Osteocyte (in vitro differentiated cells): ENCODE data around the gene LRIT2. TPM values are rescaled to one million over a fixed set of nuclear protein-coding genes. Genes with fewer than 3 reads are reported as not detected.

Source experiments
- DNase-seq: peaks from one replicate; pipeline ENCODE4 v3.0.0; 2021; ENCODE audit warnings: mixed read lengths; ENCODE audit not compliant: unreplicated experiment; ENCODE audit errors: extremely low spot score
- H3K27ac Mint-ChIP-seq: one replicate; pipeline ENCODE4 v1.8.0; 2021; ENCODE audit warnings: mild to moderate bottlenecking, mixed read lengths; ENCODE audit not compliant: unreplicated experiment
- H3K27me3 Mint-ChIP-seq: one replicate; pipeline ENCODE4 v1.8.0; 2021; ENCODE audit warnings: mixed read lengths; ENCODE audit not compliant: unreplicated experiment
- H3K36me3 Mint-ChIP-seq: one replicate; pipeline ENCODE4 v1.8.0; 2021; ENCODE audit warnings: mixed read lengths; ENCODE audit not compliant: unreplicated experiment
- H3K4me1 Mint-ChIP-seq: one replicate; pipeline ENCODE4 v1.8.0; 2021; ENCODE audit warnings: mixed read lengths; ENCODE audit not compliant: unreplicated experiment
- H3K4me3 Mint-ChIP-seq: one replicate; pipeline ENCODE4 v1.8.0; 2021; ENCODE audit warnings: mild to moderate bottlenecking, moderate library complexity, mixed read lengths; ENCODE audit not compliant: unreplicated experiment
- H3K9me3 Mint-ChIP-seq: one replicate; pipeline ENCODE4 v1.8.0; 2021; ENCODE audit warnings: mixed read lengths; ENCODE audit not compliant: unreplicated experiment
- CTCF ChIP-seq: fragments of 200-600 bp; sonication (generic); IDR thresholded peaks from 2 replicates; pipeline ENCODE4 v1.5.0; 2021; ENCODE audit warnings: antibody characterized with exemption, mild to moderate bottlenecking, moderate library complexity
- total RNA-seq: library from RNA; stranded (reverse); gene quantifications from 2 replicates; pipeline ENCODE4 v1.2.1, GENCODE V29; 2021

The LRIT2 gene
- total RNA-seq, 1 donor from 2014 or later = not detected

GRCh38 chr10:84234479-84234878 is 9.1 kb upstream of the LRIT2 start:
- no peak overlapping the region for H3K27ac Mint-ChIP-seq

DNA sequence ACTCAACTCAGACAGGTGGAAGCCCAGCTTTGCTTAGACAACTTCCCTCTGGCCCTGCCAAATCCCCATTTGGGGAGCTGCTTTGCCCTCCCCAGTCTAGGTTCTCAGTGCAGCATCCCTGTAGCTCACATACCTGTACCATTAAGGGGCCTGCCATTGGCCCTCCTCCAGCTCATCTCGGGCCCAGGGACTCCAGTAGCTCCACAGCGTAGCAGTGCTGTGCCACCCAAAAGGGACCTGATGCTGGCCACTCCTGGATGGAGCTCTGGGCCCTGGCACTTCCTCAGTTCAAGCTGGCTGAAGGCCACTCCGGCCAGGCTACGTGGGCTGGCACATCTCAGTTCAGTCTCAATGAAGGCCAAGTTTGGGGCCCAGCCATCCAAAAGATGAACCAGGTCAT is 8.6 kb upstream of the LRIT2 start:
- no peak for TF ChIP-seq CTCF
- no peaks in the 10 kb centered on the region for H3K9me3 Mint-ChIP-seq
- H3K27me3 Mint-ChIP-seq = peaks cover 13% of the 10 kb centered on the region
- H3K36me3 Mint-ChIP-seq = no peaks in the 10 kb centered on the region
- H3K4me1 Mint-ChIP-seq = no peaks in the 10 kb centered on the region
- no peak overlapping the region for H3K4me3 Mint-ChIP-seq
- no peak overlapping the region for H3K27ac Mint-ChIP-seq
- no peak for DNase-seq

More at GRCh38 chr10:84234479-84234878, 9.1 kb upstream of the LRIT2 start:
- DNase-seq = no peak
- Mint-ChIP-seq H3K4me1 (no peaks in the 10 kb centered on the region), H3K9me3 (no peaks in the 10 kb centered on the region), H3K4me3 (no peak overlapping the region), H3K27me3 (peaks cover 16% of the 10 kb centered on the region), H3K36me3 (no peaks in the 10 kb centered on the region)
- no peak for TF ChIP-seq CTCF

GRCh38 chr10:84232376-84232775 is 7.0 kb upstream of the LRIT2 start:
- Mint-ChIP-seq H3K36me3 (no peaks in the 10 kb centered on the region), H3K27me3 (peaks cover 10% of the 10 kb centered on the region), H3K9me3 (no peaks in the 10 kb centered on the region), H3K27ac (no peak overlapping the region), H3K4me1 (no peaks in the 10 kb centered on the region), H3K4me3 (no peak overlapping the region)
- no peak for TF ChIP-seq CTCF
- no peak for DNase-seq

GRCh38 chr10:84230359-84230758 is 5.0 kb upstream of the LRIT2 start:
- Mint-ChIP-seq H3K9me3 (no peaks in the 10 kb centered on the region), H3K27me3 (peaks cover 5% of the 10 kb centered on the region), H3K36me3 (no peaks in the 10 kb centered on the region), H3K27ac (no peak overlapping the region), H3K4me3 (no peak overlapping the region), H3K4me1 (no peaks in the 10 kb centered on the region)
- no peak for TF ChIP-seq CTCF
- no peak for DNase-seq

DNA sequence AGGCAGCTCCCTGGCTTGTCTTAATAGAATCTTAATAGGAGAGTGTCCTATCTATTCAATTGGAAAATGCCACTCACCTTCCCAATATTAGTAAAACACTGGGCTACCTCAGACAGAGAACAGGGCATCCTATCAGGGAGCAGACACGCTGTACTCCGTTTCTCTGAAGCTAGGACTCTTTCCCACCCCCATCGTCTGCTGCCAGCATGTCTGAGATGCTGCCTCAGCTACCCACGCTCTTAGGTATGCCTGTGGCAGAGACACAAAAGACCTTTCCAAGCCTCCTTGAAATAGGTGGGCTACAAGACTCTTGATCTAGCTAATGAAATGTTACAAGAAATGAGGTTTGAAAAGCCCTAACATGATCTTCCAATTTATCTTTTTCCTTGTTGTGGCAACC is 2.5 kb upstream of the LRIT2 start:
- no peak overlapping the region for H3K27ac Mint-ChIP-seq
- TF ChIP-seq CTCF = no peak
- DNase-seq = no peak
- no peaks in the 10 kb centered on the region for H3K9me3 Mint-ChIP-seq
- H3K27me3 Mint-ChIP-seq = peaks cover 5% of the 10 kb centered on the region
- H3K4me1 Mint-ChIP-seq = no peaks in the 10 kb centered on the region
- no peak overlapping the region for H3K4me3 Mint-ChIP-seq
- no peaks in the 10 kb centered on the region for H3K36me3 Mint-ChIP-seq
